Lung (tissue), 12 donors: ENCODE data around the gene SPRED2. TPM values are rescaled to one million over a fixed set of nuclear protein-coding genes. Genes with fewer than 3 reads are reported as not detected.

Experiments used
- ATAC-seq: fragments of 200-7000 bp; cut with Tn5 transposase; one replicate; pipeline ENCODE4 v1.9.1; 2020; ENCODE audit warnings: moderate number of reproducible peaks; ENCODE audit not compliant: insufficient read depth, low FRiP score
- DNase-seq, 3 donors: peaks; one replicate each; pipeline ENCODE4 v3.0.0-alpha.2; 2013 to 2017
- H3K27ac ChIP-seq, 2 donors: one replicate each; pipeline ENCODE4 v1.5.1; 2013; ENCODE audit warnings: mild to moderate bottlenecking in 2 of 2, moderate library complexity in 2 of 2, control low read depth in 1 of 2, inconsistent platforms in 1 of 2, low read depth in 1 of 2, low read length in 1 of 2
- H3K27me3 ChIP-seq, 3 donors: one replicate each; pipeline ENCODE4 v1.5.1; 2013; ENCODE audit warnings: low read length in 2 of 3; ENCODE audit not compliant: control insufficient read depth in 3 of 3, insufficient read depth in 3 of 3
- H3K36me3 ChIP-seq, 4 donors: one replicate each; pipeline ENCODE4 v1.5.1; 2013; ENCODE audit warnings: low read length in 4 of 4, mild to moderate bottlenecking in 1 of 4, moderate library complexity in 1 of 4; ENCODE audit not compliant: control insufficient read depth in 4 of 4, insufficient read depth in 4 of 4
- H3K4me1 ChIP-seq, 5 donors: one replicate each; pipeline ENCODE4 v1.5.1; 2013; ENCODE audit warnings: low read length in 5 of 5, mild to moderate bottlenecking in 2 of 5, moderate library complexity in 1 of 5; ENCODE audit not compliant: control insufficient read depth in 5 of 5, insufficient read depth in 5 of 5
- H3K4me3 ChIP-seq: one replicate; pipeline ENCODE4 v1.5.1; 2013; ENCODE audit warnings: mild to moderate bottlenecking, control low read depth, moderate library complexity
- H3K9ac ChIP-seq, 2 donors: one replicate each; pipeline ENCODE4 v1.5.1; 2013; ENCODE audit warnings: low read length in 2 of 2, control low read depth in 1 of 2; ENCODE audit not compliant: insufficient read depth in 1 of 2
- H3K9me3 ChIP-seq, 4 donors: one replicate each; pipeline ENCODE4 v1.5.1; 2013; ENCODE audit warnings: low read length in 3 of 4, mild to moderate bottlenecking in 1 of 4, moderate library complexity in 1 of 4; ENCODE audit not compliant: control insufficient read depth in 4 of 4, insufficient read depth in 3 of 4
- WGBS, 2 donors: extraction: QIAGEN DNeasy Blood & Tissue Kit; methylation state at CpG; one replicate each; pipeline ENCODE4 v1.1.7; 2013; 5-methylcytosine and 5-hydroxymethylcytosine counted together
- polyA plus RNA-seq, 2 donors: library from polyadenylated mRNA; stranded (reverse); fragments of 200-250 nt; gene quantifications; one replicate each; pipeline ENCODE4 v1.2.1, GENCODE V29; 2013
- total RNA-seq, 2 donors: library from RNA; depleted of rRNA in 1 of 2; stranded (reverse); fragments of >200 nt in 1 of 2; gene quantifications; one replicate each; pipeline ENCODE4 v1.2.1, GENCODE V29; 2014 to 2021
- TF ChIP-seq, protein P1 (sequence below): IDR thresholded peaks from 2 replicates; pipeline ENCODE4 v1.5.1; 2012; ENCODE audit warnings: mild to moderate bottlenecking; ENCODE audit errors: control extremely low read depth, extremely low read depth
- donor health status: control.
- donor health status: control.
- donor health status: Bipolar disorder and iron deficiency.
- donor health status: healthy.
- donor health status: DM: yes; HTN: yes; CAD: no.

The SPRED2 gene
- total and polyA plus RNA-seq, 4 donors, result 11.7 to 36.4 (median 19.6) TPM

- Histone ChIP-seq H3K4me1 (no peaks in the 10 kb centered on the region), H3K36me3 (no peaks in the 10 kb centered on the region), H3K27ac (no peak overlapping the region), H3K4me3 (no peak overlapping the region), H3K9ac (no peak overlapping the region), H3K9me3 (peaks cover 0 to 3% (median 0%) of the 10 kb centered on the region in 4 donors), H3K27me3 (peaks cover 0 to 2% (median 0%) of the 10 kb centered on the region in 3 donors)
- ATAC-seq (no peak), DNase-seq (no peak)
- TF ChIP-seq, protein P1, sequence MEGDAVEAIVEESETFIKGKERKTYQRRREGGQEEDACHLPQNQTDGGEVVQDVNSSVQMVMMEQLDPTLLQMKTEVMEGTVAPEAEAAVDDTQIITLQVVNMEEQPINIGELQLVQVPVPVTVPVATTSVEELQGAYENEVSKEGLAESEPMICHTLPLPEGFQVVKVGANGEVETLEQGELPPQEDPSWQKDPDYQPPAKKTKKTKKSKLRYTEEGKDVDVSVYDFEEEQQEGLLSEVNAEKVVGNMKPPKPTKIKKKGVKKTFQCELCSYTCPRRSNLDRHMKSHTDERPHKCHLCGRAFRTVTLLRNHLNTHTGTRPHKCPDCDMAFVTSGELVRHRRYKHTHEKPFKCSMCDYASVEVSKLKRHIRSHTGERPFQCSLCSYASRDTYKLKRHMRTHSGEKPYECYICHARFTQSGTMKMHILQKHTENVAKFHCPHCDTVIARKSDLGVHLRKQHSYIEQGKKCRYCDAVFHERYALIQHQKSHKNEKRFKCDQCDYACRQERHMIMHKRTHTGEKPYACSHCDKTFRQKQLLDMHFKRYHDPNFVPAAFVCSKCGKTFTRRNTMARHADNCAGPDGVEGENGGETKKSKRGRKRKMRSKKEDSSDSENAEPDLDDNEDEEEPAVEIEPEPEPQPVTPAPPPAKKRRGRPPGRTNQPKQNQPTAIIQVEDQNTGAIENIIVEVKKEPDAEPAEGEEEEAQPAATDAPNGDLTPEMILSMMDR, result no peak
- 36 to 49% methylated on average over 1 of the region's 1 CpG for WGBS, 2 donors
Measured at GRCh38 chr2:65450810-65451209, 18.4 kb upstream of the SPRED2 start.

GRCh38 chr2:65450393-65450792, 18.0 kb upstream of the SPRED2 start:
- DNase-seq, result no peak
- H3K9ac ChIP-seq, result no peak overlapping the region
- no peaks in the 10 kb centered on the region for H3K27me3 ChIP-seq
- no peaks in the 10 kb centered on the region for H3K4me1 ChIP-seq
- no peak overlapping the region for H3K4me3 ChIP-seq
- TF ChIP-seq, protein P1, result no peak
- H3K36me3 ChIP-seq, result no peaks in the 10 kb centered on the region
- WGBS, 2 donors, result 45 to 62% methylated on average over 3 of the region's 3 CpGs
- H3K27ac ChIP-seq, result no peak overlapping the region
- H3K9me3 ChIP-seq, result peaks cover 0 to 3% (median 0%) of the 10 kb centered on the region in 4 donors
- no peak for ATAC-seq

DNA sequence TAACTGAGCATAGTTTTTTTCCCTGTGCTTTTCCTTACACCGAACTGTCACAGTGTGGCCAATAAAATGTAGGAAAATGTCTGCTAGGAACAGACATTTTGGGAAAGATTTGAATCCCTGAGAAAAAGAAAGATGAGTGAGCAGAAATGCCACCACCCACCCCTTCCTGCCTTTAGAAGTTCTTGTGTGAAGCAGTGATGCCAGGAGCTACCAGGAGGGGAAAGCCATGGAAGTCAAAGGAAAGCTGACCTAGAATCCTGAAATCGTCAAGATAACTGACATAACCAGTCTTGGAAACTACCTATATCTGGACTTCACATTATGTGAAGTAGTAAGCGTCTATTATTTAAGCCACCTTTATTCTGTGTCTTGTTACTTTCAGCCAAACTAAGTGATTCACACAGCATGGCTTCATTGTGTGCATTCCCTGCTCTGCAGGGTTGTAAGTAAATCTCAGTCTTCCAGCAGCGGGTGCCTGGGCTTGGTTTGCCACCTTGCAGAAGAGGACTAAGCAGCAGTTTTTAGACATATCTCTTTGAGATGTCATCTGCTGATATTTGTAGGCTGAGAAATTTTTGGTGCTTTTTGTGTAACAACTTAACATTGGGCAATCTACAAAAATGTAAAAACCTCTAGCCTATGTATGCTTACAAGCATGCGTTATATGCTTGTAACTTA, 11.2 kb upstream of the SPRED2 start:
- Histone ChIP-seq H3K4me1 (no peaks in the 10 kb centered on the region), H3K27ac (no peak overlapping the region), H3K27me3 (no peaks in the 10 kb centered on the region), H3K36me3 (no peaks in the 10 kb centered on the region), H3K9me3 (peaks cover 0 to 3% (median 0%) of the 10 kb centered on the region in 4 donors), H3K9ac (no peak overlapping the region), H3K4me3 (no peak overlapping the region)
- DNase-seq (no peak), ATAC-seq (no peak)
- 96 to 97% methylated on average over 5 of the region's 5 CpGs for WGBS, 2 donors
- TF ChIP-seq, protein P1, result no peak
